Measurements from ENCODE around the gene PTPA. TPM values are rescaled to one million over a fixed set of nuclear protein-coding genes. Genes with fewer than 3 reads are reported as not detected.

The PTPA gene
- total RNA-seq, 1 donor from 2014 or later: 39.5 TPM

- TF ChIP-seq CTCF (IDR thresholded peaks at IDR 0.05; ENCODE audit: insufficient read depth, low read length, severe bottlenecking): no peak
- H3K36me3 ChIP-seq (ENCODE audit: control insufficient read depth, insufficient read depth, low read length): peaks cover 22% of the 10 kb centered on the region
- no peak for FAIRE-seq
Measured at GRCh38 chr9:129089246-129089645, 22.0 kb upstream of the PTPA start.

GRCh38 chr9:129093602-129094386 lies 17.4 kb upstream of the PTPA start:
- DNase-seq (ENCODE audit: low read depth): no peak
- Histone ChIP-seq H3K27me3 (ENCODE audit: control insufficient read depth, insufficient read depth, low read length) (no peaks in the 10 kb centered on the region), H3K4me3 (ENCODE audit: low read depth, low read length) (no peak overlapping the region), H3K36me3 (ENCODE audit: control insufficient read depth, insufficient read depth, low read length) (peaks cover 5% of the 10 kb centered on the region)
- FAIRE-seq: no peak
- no peak for TF ChIP-seq CTCF (IDR thresholded peaks at IDR 0.05; ENCODE audit: insufficient read depth, low read length, severe bottlenecking)

More at GRCh38 chr9:129089246-129089645, 22.0 kb upstream of the PTPA start:
- H3K4me3 ChIP-seq (ENCODE audit: low read depth, low read length): no peak overlapping the region
- DNase-seq (ENCODE audit: low read depth): no peak
- no peaks in the 10 kb centered on the region for H3K27me3 ChIP-seq (ENCODE audit: control insufficient read depth, insufficient read depth, low read length)

- Histone ChIP-seq H3K27me3 (ENCODE audit: control insufficient read depth, insufficient read depth, low read length) (no peaks in the 10 kb centered on the region), H3K4me3 (ENCODE audit: low read depth, low read length) (no peak overlapping the region), H3K36me3 (ENCODE audit: control insufficient read depth, insufficient read depth, low read length) (peaks cover 2% of the 10 kb centered on the region)
- no peak for TF ChIP-seq CTCF (IDR thresholded peaks at IDR 0.05; ENCODE audit: insufficient read depth, low read length, severe bottlenecking)
- FAIRE-seq: no peak
- DNase-seq (ENCODE audit: low read depth): no peak
Measured at GRCh38 chr9:129094387-129095169, 16.6 kb upstream of the PTPA start.

- H3K4me3 ChIP-seq (ENCODE audit: low read depth, low read length): no peak overlapping the region
- no peaks in the 10 kb centered on the region for H3K27me3 ChIP-seq (ENCODE audit: control insufficient read depth, insufficient read depth, low read length)
- no peak for FAIRE-seq
- TF ChIP-seq CTCF (IDR thresholded peaks at IDR 0.05; ENCODE audit: insufficient read depth, low read length, severe bottlenecking): no peak
- peaks cover 2% of the 10 kb centered on the region for H3K36me3 ChIP-seq (ENCODE audit: control insufficient read depth, insufficient read depth, low read length)
- DNase-seq (ENCODE audit: low read depth): no peak
Measured at GRCh38 chr9:129095170-129095667, 16.0 kb upstream of the PTPA start.

GRCh38 chr9:129095908-129096307 lies 15.3 kb upstream of the PTPA start:
- Histone ChIP-seq H3K4me3 (ENCODE audit: low read depth, low read length) (no peak overlapping the region), H3K27me3 (ENCODE audit: control insufficient read depth, insufficient read depth, low read length) (no peaks in the 10 kb centered on the region), H3K36me3 (ENCODE audit: control insufficient read depth, insufficient read depth, low read length) (peaks cover 2% of the 10 kb centered on the region)
- DNase-seq (ENCODE audit: low read depth) (no peak), FAIRE-seq (no peak)
- TF ChIP-seq CTCF (IDR thresholded peaks at IDR 0.05; ENCODE audit: insufficient read depth, low read length, severe bottlenecking): no peak
